ENCODE results near the gene MTRF1. TPM values are rescaled to one million over a fixed set of nuclear protein-coding genes. Genes with fewer than 3 reads are reported as not detected.
"Not testable (repeated sequence)": the region's sequence is repeated elsewhere in the genome, so short reads cannot be mapped to it uniquely, and the experiment has no call there.

The MTRF1 gene
- polyA plus RNA-seq, 3 donors from 2014 or later, result 5.4 to 8.3 (median 7.3) TPM

DNA sequence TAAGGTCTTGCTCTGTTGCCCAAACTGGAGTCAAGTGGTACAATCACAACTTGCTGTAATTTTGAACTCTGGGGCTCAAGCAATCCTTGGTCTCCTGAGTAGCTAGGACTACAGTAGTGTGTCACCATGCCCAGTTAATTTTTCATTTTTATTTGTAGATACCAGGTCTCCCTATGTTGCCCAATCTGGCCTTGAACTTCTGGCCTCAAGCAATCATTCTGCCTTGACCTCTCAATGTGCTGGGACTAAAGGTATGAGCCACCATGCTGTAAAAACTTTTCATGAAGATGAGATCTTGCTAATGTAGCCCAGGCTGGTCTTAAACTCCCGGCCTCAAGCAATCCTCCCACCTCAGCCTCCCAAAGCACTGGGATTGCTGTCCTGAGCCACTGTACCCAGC lies 32.6 kb upstream of the MTRF1 start:
- no peak overlapping the region for H3K27ac Mint-ChIP-seq
- H3K36me3 Mint-ChIP-seq, result peaks cover 3 to 8% (median 7%) of the 10 kb centered on the region in 3 donors
- H3K4me3 Mint-ChIP-seq, result no peak overlapping the region
- no peak for DNase-seq
- peaks cover 0 to 18% (median 3%) of the 10 kb centered on the region in 6 donors for H3K9me3 Mint-ChIP-seq
- no peaks in the 10 kb centered on the region for H3K4me1 Mint-ChIP-seq
- H3K27me3 Mint-ChIP-seq (ENCODE audit: low read depth in 3 of 3), result peaks cover 0 to 5% (median 3%) of the 10 kb centered on the region in 3 donors

DNA sequence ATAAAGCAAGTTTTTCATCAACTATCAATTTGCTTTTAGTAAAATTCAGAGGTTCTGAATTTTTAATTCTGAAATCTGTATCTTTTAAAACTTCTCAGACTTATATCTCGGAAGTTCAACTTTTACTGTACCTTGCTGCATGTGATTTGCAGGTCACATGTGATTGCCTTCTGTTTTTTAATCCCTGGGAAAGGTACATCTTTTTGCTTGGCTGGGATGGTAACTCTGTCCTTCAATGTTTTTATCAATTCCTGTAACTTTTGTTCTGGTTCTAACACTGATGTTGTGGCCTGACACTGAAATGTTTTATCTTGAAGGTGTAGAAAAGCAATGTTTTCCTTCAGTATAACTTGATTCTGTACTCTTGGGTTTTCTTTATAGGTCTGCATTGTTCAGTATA lies 31.5 kb upstream of the MTRF1 start:
- H3K9me3 Mint-ChIP-seq, result peaks cover 0 to 18% (median 3%) of the 10 kb centered on the region in 6 donors
- no peak overlapping the region for H3K27ac Mint-ChIP-seq
- peaks cover 0 to 5% (median 3%) of the 10 kb centered on the region in 3 donors for H3K27me3 Mint-ChIP-seq (ENCODE audit: low read depth in 3 of 3)
- H3K4me1 Mint-ChIP-seq, result no peaks in the 10 kb centered on the region
- H3K4me3 Mint-ChIP-seq, result no peak overlapping the region
- peaks cover 0 to 8% (median 7%) of the 10 kb centered on the region in 3 donors for H3K36me3 Mint-ChIP-seq
- DNase-seq, result no peak

DNA sequence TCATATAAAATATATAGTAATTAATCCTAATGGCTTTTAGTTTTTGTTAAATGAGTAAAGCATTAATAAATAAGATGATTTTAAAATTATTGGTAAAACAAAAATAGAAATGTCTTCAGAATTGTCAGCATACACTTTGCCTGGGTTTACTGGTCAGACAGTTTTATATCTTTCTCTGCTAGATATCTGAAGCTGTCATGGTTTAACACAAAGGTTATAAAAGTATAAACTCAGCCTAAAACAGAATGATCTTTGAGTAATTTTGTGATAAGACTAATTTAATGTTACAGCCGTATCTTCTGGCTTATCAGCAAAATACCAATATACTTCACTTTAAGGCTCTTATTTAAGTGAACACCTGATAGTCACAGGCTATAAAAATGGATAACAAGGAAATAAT lies 29.9 kb upstream of the MTRF1 start:
- peaks cover 0 to 7% (median 4%) of the 10 kb centered on the region in 3 donors for H3K36me3 Mint-ChIP-seq
- H3K27ac Mint-ChIP-seq, result no peak overlapping the region
- no peaks in the 10 kb centered on the region for H3K4me1 Mint-ChIP-seq
- H3K27me3 Mint-ChIP-seq (ENCODE audit: low read depth in 3 of 3), result peaks cover 0 to 3% (median 0%) of the 10 kb centered on the region in 3 donors
- no peak for DNase-seq
- H3K9me3 Mint-ChIP-seq, result peaks cover 0 to 18% (median 3%) of the 10 kb centered on the region in 6 donors
- no peak overlapping the region for H3K4me3 Mint-ChIP-seq

DNA sequence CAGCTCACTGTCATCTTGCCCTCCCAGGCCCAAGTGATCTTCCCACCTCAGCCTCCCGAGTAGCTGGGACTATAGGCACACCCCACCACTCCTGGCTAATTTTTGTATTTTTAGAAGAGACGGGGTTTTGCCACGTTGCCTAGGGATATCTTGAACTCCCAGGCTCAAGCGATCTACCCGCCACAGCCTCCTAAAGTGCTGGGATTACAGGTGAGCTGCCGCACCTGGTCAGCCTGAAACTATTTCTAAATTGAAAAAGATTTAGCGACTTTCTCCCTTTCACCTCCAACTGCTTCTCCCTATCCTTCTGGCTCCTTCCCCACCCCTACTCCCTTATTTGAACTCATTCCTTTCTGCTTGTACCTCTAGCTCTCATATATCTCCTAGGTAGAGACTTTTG lies 27.9 kb upstream of the MTRF1 start:
- H3K9me3 Mint-ChIP-seq, result peaks cover 0 to 18% (median 3%) of the 10 kb centered on the region in 6 donors
- DNase-seq, result no peak
- no peak overlapping the region for H3K27ac Mint-ChIP-seq
- H3K36me3 Mint-ChIP-seq, result peaks cover 0 to 7% (median 4%) of the 10 kb centered on the region in 3 donors
- no peak overlapping the region for H3K4me3 Mint-ChIP-seq
- H3K4me1 Mint-ChIP-seq, result no peaks in the 10 kb centered on the region
- peaks cover 0 to 2% (median 0%) of the 10 kb centered on the region in 3 donors for H3K27me3 Mint-ChIP-seq (ENCODE audit: low read depth in 3 of 3)

DNA sequence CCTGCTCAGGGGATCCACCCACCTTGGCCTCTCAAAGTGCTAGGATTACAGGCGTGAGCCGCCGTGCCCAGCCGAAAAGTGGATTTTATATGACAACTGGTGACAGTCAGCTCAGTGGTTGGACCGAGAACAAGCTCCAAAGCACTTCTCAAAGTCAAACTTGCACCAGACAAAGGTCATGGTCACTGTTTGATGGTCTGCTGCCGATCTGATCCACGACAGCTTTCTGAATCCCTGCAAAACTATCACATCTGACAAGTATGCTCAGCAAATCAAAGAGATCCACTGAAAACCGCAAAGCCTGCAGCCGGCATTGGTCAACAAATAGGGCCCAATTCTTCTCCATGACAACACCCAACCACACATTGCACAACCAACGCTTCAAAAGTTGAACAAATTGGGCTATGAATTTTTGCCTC lies 26.1 kb upstream of the MTRF1 start:
- H3K27ac Mint-ChIP-seq, result no peak overlapping the region
- H3K36me3 Mint-ChIP-seq, result peaks cover 0 to 7% (median 4%) of the 10 kb centered on the region in 3 donors

DNA sequence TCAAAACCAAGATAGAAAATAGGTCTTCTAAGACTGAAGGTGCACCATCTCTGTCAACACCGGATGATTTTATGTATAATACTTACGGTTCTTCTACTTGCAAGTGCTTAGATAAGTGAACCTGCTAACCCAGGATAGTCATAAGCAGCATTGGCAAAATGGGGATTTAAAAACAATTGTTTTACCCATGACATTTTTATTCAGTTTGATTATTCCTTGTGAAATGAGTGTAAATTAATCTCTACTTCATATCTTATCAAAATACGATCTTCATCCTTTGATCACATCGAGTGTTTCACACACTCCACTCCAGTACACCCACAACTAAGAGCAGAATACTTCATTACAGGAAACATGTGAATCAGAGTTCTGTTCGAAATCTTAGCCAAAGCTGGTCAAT lies 23.0 kb upstream of the MTRF1 start:
- Mint-ChIP-seq H3K36me3 (peaks cover 0 to under 1% (median 0%) of the 10 kb centered on the region in 3 donors), H3K9me3 (peaks cover 0 to 5% (median 0%) of the 10 kb centered on the region in 6 donors), H3K4me3 (no peak overlapping the region), H3K4me1 (no peaks in the 10 kb centered on the region), H3K27ac (no peak overlapping the region), H3K27me3 (ENCODE audit: low read depth in 3 of 3) (peaks cover 0 to 7% (median 4%) of the 10 kb centered on the region in 3 donors)
- no peak for DNase-seq

More for the DNA sequence above, 26.1 kb upstream of the MTRF1 start:
- Mint-ChIP-seq H3K27me3 (ENCODE audit: low read depth in 3 of 3) (peaks cover 0 to 7% (median 0%) of the 10 kb centered on the region in 3 donors), H3K4me1 (no peaks in the 10 kb centered on the region), H3K9me3 (peaks cover 0 to 15% (median 3%) of the 10 kb centered on the region in 6 donors), H3K4me3 (no peak overlapping the region)
- no peak for DNase-seq

DNA sequence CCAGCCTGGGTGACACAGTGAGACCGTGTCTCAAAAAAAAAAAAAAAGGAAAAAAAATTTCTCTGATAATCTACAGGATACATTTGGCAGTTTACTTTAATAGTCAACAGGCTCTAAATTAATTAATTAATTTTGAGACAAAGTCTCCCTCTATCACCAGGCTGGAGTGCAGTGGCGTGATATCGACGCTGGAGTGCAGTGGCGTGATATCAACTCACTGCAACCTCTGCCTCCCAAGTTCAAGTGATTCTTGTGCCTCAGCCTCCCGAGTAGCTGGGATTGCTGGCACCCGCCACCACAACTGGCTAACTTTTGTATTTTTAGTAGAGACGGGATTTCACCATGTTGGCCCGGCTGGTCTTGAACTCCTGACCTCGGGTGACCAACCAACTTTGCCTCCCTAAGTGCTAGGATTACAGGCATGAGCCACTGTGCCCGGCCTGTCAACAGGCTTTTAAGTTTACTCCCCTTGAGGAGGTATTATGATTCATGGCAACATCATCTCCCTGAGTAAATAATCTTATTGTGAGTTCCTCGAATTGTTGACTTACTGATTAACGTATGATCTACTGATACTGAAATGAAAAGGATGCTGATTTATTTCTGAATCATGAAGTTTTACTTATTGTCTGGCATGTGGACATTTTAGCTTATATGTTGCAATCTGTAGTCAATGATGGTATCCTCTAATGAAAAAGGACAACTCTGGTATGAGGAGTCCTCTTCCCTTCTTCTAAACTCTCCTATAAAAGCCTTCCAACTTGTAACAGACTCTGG lies 21.3 kb upstream of the MTRF1 start:
- Mint-ChIP-seq H3K4me1 (no peaks in the 10 kb centered on the region), H3K4me3 (no peak overlapping the region), H3K9me3 (peaks cover 0 to 3% (median 0%) of the 10 kb centered on the region in 6 donors)

DNA sequence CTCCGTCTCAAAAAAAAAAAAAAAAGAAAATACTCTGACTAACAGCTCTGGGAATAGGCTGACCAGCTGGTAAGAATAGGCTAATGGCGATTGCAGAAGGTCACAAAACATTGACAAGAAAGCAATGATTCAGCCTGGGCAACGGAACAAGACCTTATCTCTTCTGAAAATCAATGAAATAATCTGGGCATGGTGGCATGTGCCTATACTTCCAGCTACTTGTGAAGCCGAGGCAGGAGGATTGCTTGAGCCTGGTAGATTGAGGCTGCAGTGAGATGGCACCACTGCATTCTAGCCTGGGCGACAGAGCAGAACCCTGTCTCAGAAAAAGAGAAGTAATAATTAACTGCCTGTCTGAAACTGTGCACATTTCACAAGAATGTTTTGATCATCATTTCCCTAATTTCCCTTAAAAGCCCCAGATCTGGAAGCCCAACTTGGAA lies 18.8 kb upstream of the MTRF1 start:
- Mint-ChIP-seq H3K36me3 (no peaks in the 10 kb centered on the region), H3K27ac (no peak overlapping the region), H3K4me1 (no peaks in the 10 kb centered on the region), H3K4me3 (no peak overlapping the region), H3K9me3 (no peaks in the 10 kb centered on the region), H3K27me3 (ENCODE audit: low read depth in 3 of 3) (peaks cover 0 to 7% (median 6%) of the 10 kb centered on the region in 3 donors)
- DNase-seq, result no peak

More for the DNA sequence above, 21.3 kb upstream of the MTRF1 start:
- H3K36me3 Mint-ChIP-seq, result no peaks in the 10 kb centered on the region
- no peak for DNase-seq
- no peak overlapping the region for H3K27ac Mint-ChIP-seq
- peaks cover 0 to 7% (median 4%) of the 10 kb centered on the region in 3 donors for H3K27me3 Mint-ChIP-seq (ENCODE audit: low read depth in 3 of 3)

DNA sequence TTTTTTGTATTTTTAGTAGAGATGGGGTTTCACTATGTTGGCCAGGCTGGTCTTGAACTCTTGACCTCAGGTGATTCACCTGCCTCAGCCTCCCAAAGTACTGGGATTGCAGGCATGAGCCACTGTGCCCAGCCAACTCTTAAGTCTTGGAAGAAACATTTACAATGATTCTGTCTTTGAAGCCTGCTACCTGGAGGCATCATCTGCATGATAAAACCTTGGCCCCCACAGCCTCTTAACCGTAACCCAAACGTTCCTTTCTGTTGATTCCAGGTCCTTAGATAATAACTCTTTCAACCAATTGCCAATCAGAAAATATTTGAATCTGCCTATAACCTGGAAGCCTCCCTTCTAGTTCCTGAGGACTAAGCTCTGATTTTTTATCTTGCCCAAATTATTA lies 15.8 kb upstream of the MTRF1 start:
- not testable (repeated sequence) for H3K36me3 Mint-ChIP-seq, H3K4me3 Mint-ChIP-seq, H3K9me3 Mint-ChIP-seq, H3K27ac Mint-ChIP-seq, DNase-seq, H3K4me1 Mint-ChIP-seq
- peaks cover 0 to 10% (median 1%) of the 10 kb centered on the region in 3 donors for H3K27me3 Mint-ChIP-seq (ENCODE audit: low read depth in 3 of 3)

DNA sequence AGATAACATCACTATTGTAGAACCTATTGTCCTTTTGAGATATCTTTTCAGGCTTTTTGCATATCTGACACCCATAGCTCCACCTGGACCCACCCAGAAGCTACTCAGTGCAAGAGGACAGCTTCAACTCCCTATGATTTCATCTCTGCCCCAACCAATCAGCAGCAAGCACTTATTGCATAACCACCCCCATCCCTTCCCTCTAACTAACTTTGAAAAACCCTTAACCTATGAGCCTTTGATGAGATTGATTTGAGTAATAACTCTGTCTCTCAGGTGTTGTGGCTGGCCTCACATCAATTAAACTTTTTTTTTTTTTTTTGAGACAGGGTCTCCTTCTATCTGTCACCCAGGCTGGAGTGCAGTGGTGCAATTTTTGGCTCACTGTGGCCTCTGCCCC lies 13.4 kb upstream of the MTRF1 start:
- Mint-ChIP-seq H3K9me3 (no peaks in the 10 kb centered on the region), H3K4me3 (no peak overlapping the region), H3K36me3 (no peaks in the 10 kb centered on the region), H3K27me3 (ENCODE audit: low read depth in 3 of 3) (peaks cover 1 to 10% (median 3%) of the 10 kb centered on the region in 3 donors), H3K27ac (no peak overlapping the region), H3K4me1 (peaks cover 4 to 5% of the 10 kb centered on the region in 2 donors)
- no peak for DNase-seq

DNA sequence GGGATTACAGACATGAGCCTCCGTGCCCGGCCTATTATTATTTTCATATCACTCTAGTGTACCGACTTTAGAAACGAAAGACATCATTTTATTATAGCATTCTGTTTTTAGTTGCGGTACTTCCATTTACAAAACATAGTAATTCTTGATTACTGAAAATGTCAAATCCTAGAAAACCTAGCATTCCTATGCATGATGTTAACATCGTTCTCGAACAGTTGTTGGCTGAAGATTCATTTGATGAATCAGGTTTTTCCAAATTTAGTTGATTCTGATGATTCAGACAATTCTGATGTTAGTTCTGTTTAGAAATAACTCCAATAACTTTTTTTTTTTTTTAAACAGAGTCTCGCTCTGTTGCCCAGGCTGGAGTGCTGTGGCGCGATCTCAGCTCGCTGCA lies 11.5 kb upstream of the MTRF1 start:
- DNase-seq, result no peak
- peaks cover 1 to 10% (median 3%) of the 10 kb centered on the region in 3 donors for H3K27me3 Mint-ChIP-seq (ENCODE audit: low read depth in 3 of 3)
- no peaks in the 10 kb centered on the region for H3K36me3 Mint-ChIP-seq
- H3K27ac Mint-ChIP-seq, result no peak overlapping the region
- H3K4me1 Mint-ChIP-seq, result peaks cover 8 to 11% of the 10 kb centered on the region in 2 donors
- no peaks in the 10 kb centered on the region for H3K9me3 Mint-ChIP-seq
- no peak overlapping the region for H3K4me3 Mint-ChIP-seq

DNA sequence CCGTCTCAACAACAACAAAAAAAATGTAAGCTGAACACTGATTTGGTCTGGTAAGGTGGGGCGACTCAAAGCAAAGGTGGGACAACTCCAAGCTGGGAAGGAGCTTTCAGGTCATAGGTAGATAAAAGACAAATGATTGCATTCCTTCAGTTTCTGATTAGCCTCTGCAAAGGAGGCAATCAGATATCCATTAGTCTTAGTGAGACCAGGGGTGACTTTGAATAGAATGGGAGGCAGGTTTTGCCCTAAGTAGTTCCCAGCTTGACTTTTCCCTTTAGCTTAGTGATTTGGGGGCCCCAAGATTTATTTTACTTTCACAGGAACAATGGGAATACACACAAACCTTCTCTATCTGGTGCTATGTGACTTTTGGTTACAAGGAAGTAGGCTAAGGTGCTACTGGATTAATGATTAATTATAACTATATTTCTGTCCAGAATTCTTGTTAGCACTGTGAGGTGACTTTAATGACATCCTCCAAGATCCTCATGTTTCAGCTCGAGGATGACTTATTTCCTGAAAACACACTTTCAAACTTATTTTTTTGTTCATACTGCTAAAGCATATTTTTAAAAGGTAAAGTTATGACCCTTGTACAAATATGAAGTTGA lies 10.6 kb upstream of the MTRF1 start:
- peaks cover 8 to 11% of the 10 kb centered on the region in 2 donors for H3K4me1 Mint-ChIP-seq
- no peaks in the 10 kb centered on the region for H3K9me3 Mint-ChIP-seq
- no peak for DNase-seq
- H3K27me3 Mint-ChIP-seq (ENCODE audit: low read depth in 3 of 3), result peaks cover 1 to 10% (median 3%) of the 10 kb centered on the region in 3 donors
- no peak overlapping the region for H3K4me3 Mint-ChIP-seq
- no peak overlapping the region for H3K27ac Mint-ChIP-seq
- no peaks in the 10 kb centered on the region for H3K36me3 Mint-ChIP-seq

DNA sequence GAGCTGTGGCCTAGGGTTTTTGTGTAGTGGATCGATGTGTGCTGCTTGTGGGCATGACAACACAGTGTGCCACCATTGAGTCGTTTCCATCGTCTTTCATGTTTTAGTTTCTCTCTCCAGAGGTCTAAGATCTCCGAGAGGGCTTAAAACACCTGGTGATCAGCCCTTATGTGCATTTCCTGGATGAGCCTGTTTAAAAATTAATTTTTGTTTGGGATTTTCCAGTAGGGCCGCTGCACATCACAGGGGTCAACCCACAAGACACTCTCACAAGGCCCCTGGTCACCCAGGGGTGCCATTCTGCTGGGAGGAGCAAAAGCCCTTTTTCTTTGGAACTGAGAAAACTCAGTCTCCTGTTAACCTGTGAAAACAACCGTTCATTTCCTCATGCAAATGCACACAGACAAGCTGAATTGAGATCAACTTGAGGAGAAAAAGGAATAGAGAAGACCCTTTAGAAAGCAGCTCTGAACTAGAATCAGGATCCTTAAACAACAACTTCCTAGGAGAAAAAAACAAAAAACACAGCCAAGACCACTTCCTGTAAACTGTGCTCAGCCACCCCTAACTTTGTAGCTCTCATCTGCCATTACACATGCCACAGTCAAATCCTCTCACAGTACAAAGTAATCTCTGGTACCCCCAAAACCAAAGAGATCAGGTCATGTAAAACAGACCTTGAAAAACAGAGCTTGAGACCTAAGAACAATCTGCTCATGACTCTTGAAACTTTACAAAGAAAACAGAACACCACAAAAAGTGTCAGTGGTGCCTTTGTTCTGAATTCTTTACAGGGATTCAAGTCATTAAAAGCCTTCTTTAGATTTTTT lies 8.3 kb upstream of the MTRF1 start:
- H3K4me3 Mint-ChIP-seq, result peak overlapping the region in 1 of 5 donors; percentile 22
- H3K4me1 Mint-ChIP-seq, result peaks cover 7 to 11% of the 10 kb centered on the region in 2 donors
- peak overlapping the region in 5 of 6 donors; percentile 6 to 84 (median 31) for H3K27ac Mint-ChIP-seq
- peaks cover 2 to 7% (median 5%) of the 10 kb centered on the region in 6 donors for H3K9me3 Mint-ChIP-seq
- DNase-seq, result peak in 1 of 3 donors; percentile 8
- H3K27me3 Mint-ChIP-seq (ENCODE audit: low read depth in 3 of 3), result peaks cover 1 to 8% (median 3%) of the 10 kb centered on the region in 3 donors
- peaks cover 3 to 5% (median 4%) of the 10 kb centered on the region in 3 donors for H3K36me3 Mint-ChIP-seq

Measured in immature natural killer cell (primary cell).